Lung (tissue), 12 donors: ENCODE data around the gene CACNB4. TPM values are rescaled to one million over a fixed set of nuclear protein-coding genes. Genes with fewer than 3 reads are reported as not detected.
"Not testable (repeated sequence)": the region's sequence is repeated elsewhere in the genome, so short reads cannot be mapped to it uniquely, and the experiment has no call there.

Experiments used
- ATAC-seq: fragments of 200-7000 bp; cut with Tn5 transposase; one replicate; pipeline ENCODE4 v1.9.1; 2020; ENCODE audit warnings: moderate number of reproducible peaks; ENCODE audit not compliant: insufficient read depth, low FRiP score
- DNase-seq, 3 donors: peaks; one replicate each; pipeline ENCODE4 v3.0.0-alpha.2; 2013 to 2017
- H3K27ac ChIP-seq, 2 donors: one replicate each; pipeline ENCODE4 v1.5.1; 2013; ENCODE audit warnings: mild to moderate bottlenecking in 2 of 2, moderate library complexity in 2 of 2, control low read depth in 1 of 2, inconsistent platforms in 1 of 2, low read depth in 1 of 2, low read length in 1 of 2
- H3K27me3 ChIP-seq, 3 donors: one replicate each; pipeline ENCODE4 v1.5.1; 2013; ENCODE audit warnings: low read length in 2 of 3; ENCODE audit not compliant: control insufficient read depth in 3 of 3, insufficient read depth in 3 of 3
- H3K36me3 ChIP-seq, 4 donors: one replicate each; pipeline ENCODE4 v1.5.1; 2013; ENCODE audit warnings: low read length in 4 of 4, mild to moderate bottlenecking in 1 of 4, moderate library complexity in 1 of 4; ENCODE audit not compliant: control insufficient read depth in 4 of 4, insufficient read depth in 4 of 4
- H3K4me1 ChIP-seq, 5 donors: one replicate each; pipeline ENCODE4 v1.5.1; 2013; ENCODE audit warnings: low read length in 5 of 5, mild to moderate bottlenecking in 2 of 5, moderate library complexity in 1 of 5; ENCODE audit not compliant: control insufficient read depth in 5 of 5, insufficient read depth in 5 of 5
- H3K4me3 ChIP-seq: one replicate; pipeline ENCODE4 v1.5.1; 2013; ENCODE audit warnings: mild to moderate bottlenecking, control low read depth, moderate library complexity
- H3K9ac ChIP-seq, 2 donors: one replicate each; pipeline ENCODE4 v1.5.1; 2013; ENCODE audit warnings: low read length in 2 of 2, control low read depth in 1 of 2; ENCODE audit not compliant: insufficient read depth in 1 of 2
- H3K9me3 ChIP-seq, 4 donors: one replicate each; pipeline ENCODE4 v1.5.1; 2013; ENCODE audit warnings: low read length in 3 of 4, mild to moderate bottlenecking in 1 of 4, moderate library complexity in 1 of 4; ENCODE audit not compliant: control insufficient read depth in 4 of 4, insufficient read depth in 3 of 4
- WGBS, 2 donors: extraction: QIAGEN DNeasy Blood & Tissue Kit; methylation state at CpG; one replicate each; pipeline ENCODE4 v1.1.7; 2013; 5-methylcytosine and 5-hydroxymethylcytosine counted together
- polyA plus RNA-seq, 2 donors: library from polyadenylated mRNA; stranded (reverse); fragments of 200-250 nt; gene quantifications; one replicate each; pipeline ENCODE4 v1.2.1, GENCODE V29; 2013
- total RNA-seq, 2 donors: library from RNA; depleted of rRNA in 1 of 2; stranded (reverse); fragments of >200 nt in 1 of 2; gene quantifications; one replicate each; pipeline ENCODE4 v1.2.1, GENCODE V29; 2014 to 2021
- TF ChIP-seq, protein P1 (sequence below): IDR thresholded peaks from 2 replicates; pipeline ENCODE4 v1.5.1; 2012; ENCODE audit warnings: mild to moderate bottlenecking; ENCODE audit errors: control extremely low read depth, extremely low read depth
- donor health status: control.
- donor health status: control.
- donor health status: Bipolar disorder and iron deficiency.
- donor health status: healthy.
- donor health status: DM: yes; HTN: yes; CAD: no.

Gene CACNB4
- total and polyA plus RNA-seq, 4 donors = 0.57 to 10.9 (median 5.5) TPM

DNA sequence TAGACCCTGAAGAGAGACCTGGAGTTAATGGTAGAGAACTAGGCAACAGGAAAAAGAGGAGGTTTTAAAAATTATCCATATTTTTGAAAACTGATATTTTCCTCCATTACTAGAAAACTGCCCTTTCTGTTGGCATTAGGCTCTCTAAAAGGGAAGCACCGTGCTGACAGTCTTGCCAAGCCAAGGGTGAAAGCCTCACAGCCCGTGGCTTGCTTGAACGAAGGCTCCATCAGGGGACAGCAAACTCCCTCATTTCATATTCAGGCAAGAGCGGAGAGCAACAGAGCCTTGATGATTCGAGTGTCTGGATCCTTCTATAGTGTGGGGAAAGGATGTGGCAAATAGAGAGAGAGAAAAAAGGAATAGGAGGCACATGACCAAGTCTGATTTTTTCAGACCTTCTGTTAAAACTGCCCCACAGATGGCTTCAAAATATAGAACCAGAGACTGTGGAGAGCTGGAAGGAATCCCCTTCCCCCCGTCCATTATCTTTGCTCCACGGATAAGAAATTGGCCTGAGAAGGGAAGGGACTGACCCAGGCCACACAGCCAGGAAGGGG lies 67.0 kb downstream of the CACNB4 start:
- Histone ChIP-seq H3K4me1 (peaks cover 0 to 4% (median 0%) of the 10 kb centered on the region in 5 donors), H3K9ac (no peak overlapping the region), H3K4me3 (no peak overlapping the region), H3K9me3 (no peaks in the 10 kb centered on the region), H3K36me3 (no peaks in the 10 kb centered on the region), H3K27ac (no peak overlapping the region), H3K27me3 (no peaks in the 10 kb centered on the region)
- TF ChIP-seq, protein P1, sequence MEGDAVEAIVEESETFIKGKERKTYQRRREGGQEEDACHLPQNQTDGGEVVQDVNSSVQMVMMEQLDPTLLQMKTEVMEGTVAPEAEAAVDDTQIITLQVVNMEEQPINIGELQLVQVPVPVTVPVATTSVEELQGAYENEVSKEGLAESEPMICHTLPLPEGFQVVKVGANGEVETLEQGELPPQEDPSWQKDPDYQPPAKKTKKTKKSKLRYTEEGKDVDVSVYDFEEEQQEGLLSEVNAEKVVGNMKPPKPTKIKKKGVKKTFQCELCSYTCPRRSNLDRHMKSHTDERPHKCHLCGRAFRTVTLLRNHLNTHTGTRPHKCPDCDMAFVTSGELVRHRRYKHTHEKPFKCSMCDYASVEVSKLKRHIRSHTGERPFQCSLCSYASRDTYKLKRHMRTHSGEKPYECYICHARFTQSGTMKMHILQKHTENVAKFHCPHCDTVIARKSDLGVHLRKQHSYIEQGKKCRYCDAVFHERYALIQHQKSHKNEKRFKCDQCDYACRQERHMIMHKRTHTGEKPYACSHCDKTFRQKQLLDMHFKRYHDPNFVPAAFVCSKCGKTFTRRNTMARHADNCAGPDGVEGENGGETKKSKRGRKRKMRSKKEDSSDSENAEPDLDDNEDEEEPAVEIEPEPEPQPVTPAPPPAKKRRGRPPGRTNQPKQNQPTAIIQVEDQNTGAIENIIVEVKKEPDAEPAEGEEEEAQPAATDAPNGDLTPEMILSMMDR = no peak
- ATAC-seq (no peak), DNase-seq (no peak)
- 69 to 71% methylated on average over 7 of the region's 7 CpGs for WGBS, 2 donors

DNA sequence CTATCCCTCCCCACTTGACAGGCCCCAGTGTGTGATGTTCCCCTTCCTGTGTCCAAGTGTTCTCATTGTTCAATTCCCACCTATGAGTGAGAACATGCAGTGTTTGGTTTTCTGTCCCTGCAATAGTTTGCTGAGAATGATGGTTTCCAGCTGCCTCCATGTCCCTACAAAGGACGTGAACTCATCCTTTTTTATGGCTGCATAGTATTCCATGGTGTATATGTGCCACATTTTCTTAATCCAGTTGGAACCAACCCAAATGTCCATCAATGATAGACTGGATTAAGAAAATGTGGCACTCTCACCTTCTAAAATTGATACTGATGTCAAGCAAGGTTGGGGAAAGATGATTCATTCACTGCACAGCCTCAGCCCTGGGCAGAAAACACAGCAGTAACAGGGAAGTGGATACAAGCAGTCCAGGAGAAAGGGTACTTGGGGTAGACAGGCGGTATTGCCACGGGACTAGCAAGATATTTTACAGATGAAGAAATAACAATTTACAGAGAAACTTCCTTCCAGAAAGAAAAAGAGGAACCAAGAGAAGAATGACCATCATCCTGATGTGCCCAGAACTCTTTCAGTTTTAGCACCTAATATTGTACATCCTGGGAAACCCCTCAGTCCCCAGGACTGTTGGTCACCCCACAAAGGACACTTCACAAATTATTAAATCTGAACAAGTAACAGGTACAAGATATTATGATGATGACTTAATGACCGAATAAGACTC lies 68.1 kb downstream of the CACNB4 start:
- not testable (repeated sequence) for H3K4me3 ChIP-seq, DNase-seq, H3K27ac ChIP-seq, H3K4me1 ChIP-seq, H3K36me3 ChIP-seq, H3K9ac ChIP-seq, H3K27me3 ChIP-seq, ATAC-seq, H3K9me3 ChIP-seq
- 56 to 69% methylated on average over 4 of the region's 4 CpGs for WGBS, 2 donors

DNA sequence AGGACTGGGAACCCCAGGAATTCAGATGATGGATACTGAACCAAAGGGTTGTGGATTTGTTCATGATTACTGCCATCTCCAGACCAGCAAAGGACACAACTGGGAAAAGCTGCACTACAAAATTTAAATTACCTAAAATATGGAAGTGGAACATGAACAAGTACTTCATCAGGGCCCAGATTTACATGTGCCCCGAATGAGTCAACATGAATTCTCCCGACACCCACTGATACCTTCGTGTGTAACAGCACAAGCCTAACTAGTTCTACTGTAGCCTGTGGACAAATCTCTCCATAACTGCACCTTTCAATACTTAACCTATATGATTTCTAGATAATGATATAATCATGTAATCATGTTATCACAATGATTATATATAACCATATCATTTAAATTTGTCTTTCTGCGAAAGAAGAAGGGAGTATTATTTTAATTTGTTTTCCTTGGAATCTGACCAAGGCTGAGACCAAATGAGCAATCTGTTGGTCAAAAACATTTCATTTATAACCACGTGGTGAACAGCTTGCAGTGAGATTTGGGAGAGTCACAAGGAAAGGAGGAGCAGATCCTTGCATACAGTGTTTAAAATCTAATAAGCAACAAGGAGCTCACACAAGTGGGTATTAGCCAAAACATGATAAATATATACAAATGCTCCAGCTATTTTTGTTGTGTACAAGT lies 70.5 kb downstream of the CACNB4 start:
- WGBS, 2 donors = 58 to 78% methylated on average over 5 of the region's 5 CpGs
- TF ChIP-seq, protein P1 = no peak
- Histone ChIP-seq H3K27ac (no peak overlapping the region), H3K4me3 (no peak overlapping the region), H3K27me3 (no peaks in the 10 kb centered on the region), H3K36me3 (no peaks in the 10 kb centered on the region), H3K4me1 (peaks cover 0 to 4% (median 0%) of the 10 kb centered on the region in 5 donors), H3K9me3 (no peaks in the 10 kb centered on the region), H3K9ac (no peak overlapping the region)
- ATAC-seq = no peak
- DNase-seq = no peak

DNA sequence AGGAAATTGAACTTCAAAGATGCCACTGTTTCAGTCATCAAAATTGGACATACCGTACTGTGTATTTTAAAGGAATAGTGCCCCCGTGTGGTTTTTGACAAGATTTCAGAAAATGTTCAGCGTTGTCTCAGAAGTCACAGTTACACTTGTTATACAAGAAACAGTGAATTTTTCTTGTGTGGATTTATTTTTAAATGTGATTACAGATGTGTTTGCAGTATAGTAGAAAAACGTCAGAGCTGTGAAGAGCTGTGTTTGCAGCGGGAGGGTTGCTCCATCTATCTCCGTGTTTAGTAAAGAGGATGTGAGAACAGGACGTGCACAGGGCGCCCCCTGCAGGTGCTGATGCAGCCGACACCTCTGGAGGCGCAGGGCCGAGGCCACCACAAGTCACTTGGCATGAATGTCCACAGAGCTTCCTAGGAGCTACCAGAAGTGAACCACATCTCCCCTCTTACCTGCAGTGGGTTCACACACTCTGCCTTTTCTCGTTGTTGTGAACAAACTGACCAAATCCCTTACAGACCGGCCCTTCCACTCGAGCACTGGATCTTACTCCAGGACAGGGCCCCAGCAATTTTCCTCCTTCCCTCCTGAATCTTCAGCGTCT lies 73.1 kb downstream of the CACNB4 start:
- Histone ChIP-seq H3K4me3 (no peak overlapping the region), H3K36me3 (no peaks in the 10 kb centered on the region), H3K27ac (no peak overlapping the region), H3K27me3 (no peaks in the 10 kb centered on the region), H3K9ac (no peak overlapping the region), H3K4me1 (peaks cover 0 to 3% (median 0%) of the 10 kb centered on the region in 5 donors), H3K9me3 (no peaks in the 10 kb centered on the region)
- WGBS, 2 donors = 18 to 19% methylated on average over 15 of the region's 15 CpGs
- TF ChIP-seq, protein P1 = peak; percentile 63
- DNase-seq (peak; percentile 80 to 86 (median 82)), ATAC-seq (peak; percentile 96)
